ENCODE data around the gene DNAJC3. TPM values are rescaled to one million over a fixed set of nuclear protein-coding genes. Genes with fewer than 3 reads are reported as not detected.
"Not testable (repeated sequence)": the region's sequence is repeated elsewhere in the genome, so short reads cannot be mapped to it uniquely, and the experiment has no call there.

Gene DNAJC3
- polyA plus RNA-seq, 1 donor = 43.6 TPM

DNA sequence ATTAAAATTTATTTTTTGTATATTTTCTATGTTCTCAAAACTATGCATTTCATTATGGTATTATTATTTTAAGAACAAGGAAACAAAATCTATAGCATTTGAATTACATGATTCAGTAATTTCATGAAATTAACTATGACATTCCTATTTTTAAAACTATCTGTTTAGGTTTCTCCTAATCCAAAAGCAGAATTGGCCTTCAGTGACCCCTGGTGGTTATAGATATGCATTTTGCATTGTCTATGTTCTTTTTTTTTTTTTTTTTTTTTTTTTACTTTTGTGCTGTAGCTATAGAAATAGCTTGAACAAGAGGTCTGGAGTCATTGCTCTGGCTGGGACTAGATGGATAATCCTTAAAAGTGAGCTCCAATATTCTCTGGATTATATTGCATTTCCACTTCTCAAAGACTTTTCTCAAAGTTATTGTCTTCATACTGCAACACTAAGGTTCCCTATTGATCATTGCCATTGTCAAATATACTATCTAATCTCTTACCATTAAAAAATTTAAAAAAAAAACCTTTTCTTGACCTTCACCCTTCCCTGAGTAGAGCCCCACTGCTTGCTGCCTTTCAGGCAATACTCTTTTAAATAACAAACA, 15.9 kb upstream of the DNAJC3 start:
- DNase-seq = peak; percentile 21

DNA sequence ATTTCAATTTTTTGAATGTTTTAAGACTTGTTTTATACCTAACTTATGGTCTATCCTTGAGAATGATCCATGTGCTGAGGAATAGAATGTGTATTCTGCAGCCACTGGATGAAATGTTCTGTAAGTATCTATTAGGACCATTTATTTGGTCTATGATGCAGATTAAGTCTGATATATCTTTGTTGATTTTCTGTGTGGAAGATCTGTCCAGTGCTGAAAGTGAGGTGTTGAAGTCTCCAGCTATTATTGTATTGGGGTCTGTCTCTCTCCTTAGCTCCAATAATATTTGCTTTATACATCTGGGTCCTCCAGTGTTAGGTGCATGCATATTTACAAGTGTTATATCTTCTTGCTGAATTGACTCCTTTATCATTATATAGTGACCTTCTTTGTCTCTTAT, 9.7 kb upstream of the DNAJC3 start:
- not testable (repeated sequence) for DNase-seq

DNA sequence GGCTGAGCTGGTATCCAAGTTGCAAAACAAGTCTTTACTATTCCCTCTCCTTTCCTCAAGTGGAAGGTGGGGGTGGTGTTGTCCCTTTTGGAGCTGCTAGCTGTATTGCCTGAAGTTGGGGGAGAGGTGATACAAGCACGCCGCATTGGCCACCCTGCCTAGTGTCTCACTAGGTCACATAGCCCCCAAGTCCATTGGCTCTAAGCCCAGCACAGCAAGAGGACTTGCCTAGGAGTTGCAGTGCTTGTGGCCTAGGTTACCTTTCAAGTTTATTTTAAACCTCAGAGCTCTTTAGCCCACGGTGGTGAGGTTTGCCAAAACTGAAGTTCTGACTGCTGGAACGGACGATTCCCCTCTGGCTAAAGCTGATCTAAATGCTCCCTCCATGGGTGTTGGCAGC, 5.3 kb upstream of the DNAJC3 start:
- DNase-seq = no peak

DNA sequence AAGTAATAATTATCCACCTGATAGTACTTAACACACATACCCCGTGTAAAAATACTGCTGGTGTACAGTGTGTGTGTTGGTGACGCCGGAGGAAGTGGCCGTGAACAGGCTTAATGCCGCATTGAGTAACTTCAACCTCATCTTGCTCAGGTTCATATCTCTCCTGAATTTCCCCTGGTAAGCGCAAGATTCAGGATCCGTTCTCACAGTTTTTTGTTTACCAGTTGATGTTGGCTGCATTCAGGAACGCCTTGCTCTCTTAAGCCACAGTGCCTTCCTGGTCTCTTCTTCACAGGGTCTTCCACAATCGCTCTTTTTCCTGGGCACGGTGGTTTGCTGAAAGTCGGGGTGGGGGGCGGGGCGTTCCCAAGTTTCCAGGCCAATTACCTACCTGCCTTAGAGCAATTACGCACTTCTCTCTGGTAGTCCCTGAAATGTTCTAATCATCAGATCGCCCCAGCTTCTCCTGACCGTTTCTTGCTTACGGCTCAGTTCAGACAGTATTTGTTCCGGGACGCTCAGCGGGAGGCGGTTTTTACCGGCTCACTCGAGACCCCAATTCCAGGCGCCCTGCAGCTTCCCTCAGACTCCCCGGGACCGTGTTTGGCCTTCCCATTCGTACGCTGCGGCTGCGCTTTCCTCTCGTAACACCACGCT, 706 bp upstream of the DNAJC3 start:
- DNase-seq = peak; percentile 58

DNA sequence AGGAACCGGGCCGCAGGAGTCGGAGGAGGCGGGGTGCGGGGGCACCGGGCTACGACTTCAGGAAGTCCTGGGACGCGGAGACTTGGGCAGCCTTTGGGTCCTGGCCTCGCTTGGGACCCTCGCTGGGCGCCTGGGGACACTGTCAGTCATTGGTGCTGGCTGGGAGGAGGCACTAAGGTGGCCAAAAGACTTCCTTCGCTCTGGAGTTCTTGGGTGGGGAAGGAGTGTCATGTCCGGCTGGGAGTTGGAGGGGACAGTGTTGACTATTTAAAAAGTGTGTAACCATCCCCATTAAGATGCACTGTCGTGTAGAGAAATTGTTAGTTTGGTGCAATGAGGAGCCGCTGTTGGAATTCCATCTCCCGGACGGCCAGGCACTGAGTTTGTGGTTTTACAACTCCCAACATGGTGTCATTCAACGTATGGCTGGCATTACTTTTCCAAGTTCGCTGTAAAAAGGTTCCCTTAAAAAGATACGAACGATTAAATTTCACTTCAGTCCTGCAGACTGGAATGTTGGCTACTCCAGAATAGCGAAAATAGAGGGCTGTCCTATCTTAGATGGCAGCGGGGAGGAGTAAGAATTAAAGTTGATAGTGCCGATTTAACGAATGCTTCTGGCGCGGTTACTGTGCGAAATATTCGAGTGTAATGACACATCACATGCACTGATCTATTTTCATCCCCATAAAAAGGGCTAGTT, 776 bp downstream of the DNAJC3 start:
- peak; percentile 22 for DNase-seq

DNA sequence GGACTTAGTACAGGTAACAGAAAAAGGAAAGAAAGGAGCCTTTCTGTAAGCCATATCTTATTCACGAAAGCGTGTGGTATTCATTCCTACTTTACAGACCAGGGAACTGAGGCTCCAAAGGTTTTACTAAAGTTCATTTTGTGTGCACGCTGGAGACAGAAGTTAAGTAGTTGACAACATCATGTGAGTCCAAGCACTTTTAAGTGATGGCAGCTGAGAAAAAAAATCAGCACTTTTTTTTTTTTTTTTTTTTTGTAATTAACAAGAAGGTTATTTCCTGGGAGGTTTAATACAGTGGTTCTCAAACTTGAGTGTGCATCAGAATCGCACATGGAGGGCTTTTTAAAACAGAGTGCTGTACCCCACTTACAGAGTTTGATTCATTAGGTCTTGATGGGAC, 2.0 kb downstream of the DNAJC3 start:
- DNase-seq = no peak

DNA sequence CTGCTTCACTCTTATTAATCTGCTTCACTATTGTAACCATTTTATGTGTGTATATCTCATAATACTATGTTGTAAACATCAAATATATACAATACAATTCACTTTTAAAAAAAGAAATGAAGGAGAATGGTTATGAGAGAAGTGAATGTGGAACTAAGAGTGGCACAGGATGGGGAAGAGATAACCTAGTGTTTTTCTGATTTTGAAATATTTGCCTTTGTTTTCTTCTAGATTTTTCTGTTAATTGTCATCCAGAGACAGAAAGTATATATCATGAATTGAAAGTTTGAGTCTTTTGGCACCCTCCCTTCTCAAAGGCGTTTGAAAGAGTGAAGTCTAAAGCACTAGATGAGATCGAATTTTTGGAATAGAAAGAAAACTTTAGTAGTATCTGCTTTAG, 2.8 kb downstream of the DNAJC3 start:
- DNase-seq = no peak

DNA sequence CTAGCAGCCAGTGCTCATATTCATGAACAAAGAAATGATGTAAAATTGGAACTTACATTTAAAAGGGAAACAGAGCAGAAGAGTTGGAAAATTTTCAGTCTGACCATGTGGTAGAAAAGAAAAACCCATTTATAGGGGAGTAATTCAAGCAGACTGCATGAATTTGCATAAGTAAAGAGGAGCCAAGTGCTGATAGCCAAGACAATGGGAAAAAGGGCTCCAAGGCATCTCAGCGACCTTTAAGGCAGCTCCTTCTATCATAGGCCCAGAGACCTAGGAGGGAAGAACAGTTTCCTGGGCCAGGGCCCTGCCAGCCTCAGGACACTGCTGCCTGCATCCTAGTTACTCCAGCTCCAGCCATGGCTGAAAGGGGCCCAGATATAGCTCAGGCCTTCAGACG, 7.5 kb downstream of the DNAJC3 start:
- no peak for DNase-seq

DNA sequence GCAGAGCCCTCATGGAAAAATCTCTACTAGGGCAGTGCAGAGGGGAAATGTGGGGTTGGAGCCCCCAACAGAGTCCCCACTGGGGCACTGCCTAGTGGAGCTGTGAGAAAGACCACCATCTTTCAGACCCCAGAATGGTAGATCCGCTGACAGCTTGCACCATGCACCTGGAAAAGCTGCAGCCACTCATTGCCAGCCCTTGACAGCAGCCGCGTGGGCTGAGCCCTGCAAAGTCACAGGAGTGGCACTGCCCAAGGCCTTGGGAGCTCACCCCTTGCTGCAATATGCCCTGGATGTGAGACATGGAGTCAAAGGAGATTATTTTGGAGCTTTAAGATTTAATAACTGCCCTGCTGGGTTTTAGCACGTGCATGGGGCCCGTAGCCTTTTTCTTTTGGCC, 8.0 kb downstream of the DNAJC3 start:
- not testable (repeated sequence) for DNase-seq

DNA sequence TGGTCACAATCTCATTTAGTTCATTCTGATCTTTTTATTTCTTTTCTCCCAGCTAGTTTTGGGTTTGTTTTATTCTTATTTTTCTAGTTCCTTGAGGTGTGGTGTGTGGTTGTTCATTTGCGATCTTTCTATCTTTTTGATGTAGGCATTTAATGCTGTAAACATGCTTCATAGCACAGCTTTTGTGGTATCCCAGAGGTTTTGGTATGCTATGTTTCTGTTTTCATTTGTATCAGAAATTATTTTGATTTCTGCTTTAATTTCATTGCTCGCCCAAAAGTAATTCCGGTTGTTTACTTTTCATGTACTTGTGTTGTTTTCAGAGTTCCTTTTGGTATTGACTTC, 12.6 kb downstream of the DNAJC3 start:
- DNase-seq = no peak

DNA sequence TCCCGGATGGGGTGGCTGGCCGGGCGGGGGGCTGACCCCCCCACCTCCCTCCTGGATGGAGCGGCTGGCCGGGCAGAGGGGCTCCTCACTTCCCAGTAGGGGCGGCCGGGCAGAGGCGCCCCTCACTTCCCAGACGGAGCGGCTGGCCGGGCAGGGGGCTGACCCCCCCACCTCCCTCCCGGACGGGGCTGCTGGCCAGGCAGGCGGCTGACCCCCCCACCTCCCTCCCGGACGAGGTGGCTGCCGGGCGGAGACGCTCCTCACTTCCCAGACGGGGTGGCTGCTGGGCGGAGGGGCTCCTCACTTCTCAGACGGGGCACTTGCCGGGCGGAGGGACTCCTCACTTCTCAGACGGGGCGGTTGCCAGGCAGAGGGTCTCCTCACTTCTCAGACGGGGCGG, 14.0 kb downstream of the DNAJC3 start:
- not testable (repeated sequence) for DNase-seq

DNA sequence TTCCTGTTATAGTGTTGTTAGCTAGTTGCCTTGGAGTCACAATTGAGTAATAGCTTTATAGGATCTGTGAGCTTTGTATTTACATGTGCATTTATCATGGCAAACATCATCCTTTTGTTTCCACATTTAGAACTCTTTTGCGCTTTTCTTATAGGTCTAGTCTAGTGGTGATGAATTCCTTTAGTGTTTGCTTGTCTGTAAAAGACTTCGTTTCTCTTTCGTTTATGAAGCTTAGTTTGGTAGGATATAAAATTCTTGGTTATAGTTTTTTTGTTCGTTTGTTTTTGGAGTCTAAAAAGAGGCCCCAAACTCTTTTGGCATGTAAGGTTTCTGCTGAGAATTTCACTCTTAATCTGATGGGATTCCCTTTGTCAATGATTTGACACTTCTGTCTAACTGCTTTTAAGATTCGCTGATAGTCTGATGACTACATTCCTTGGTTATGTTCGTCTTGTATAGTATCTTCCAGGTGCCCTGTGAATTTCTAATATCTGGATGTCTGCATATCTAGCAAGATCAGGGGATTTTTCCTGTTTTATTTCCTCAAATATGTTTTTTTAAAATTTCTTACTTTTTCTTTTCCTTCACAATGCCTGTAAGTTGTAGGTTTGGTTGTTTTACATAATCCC, 20.2 kb downstream of the DNAJC3 start:
- DNase-seq = no peak

DNA sequence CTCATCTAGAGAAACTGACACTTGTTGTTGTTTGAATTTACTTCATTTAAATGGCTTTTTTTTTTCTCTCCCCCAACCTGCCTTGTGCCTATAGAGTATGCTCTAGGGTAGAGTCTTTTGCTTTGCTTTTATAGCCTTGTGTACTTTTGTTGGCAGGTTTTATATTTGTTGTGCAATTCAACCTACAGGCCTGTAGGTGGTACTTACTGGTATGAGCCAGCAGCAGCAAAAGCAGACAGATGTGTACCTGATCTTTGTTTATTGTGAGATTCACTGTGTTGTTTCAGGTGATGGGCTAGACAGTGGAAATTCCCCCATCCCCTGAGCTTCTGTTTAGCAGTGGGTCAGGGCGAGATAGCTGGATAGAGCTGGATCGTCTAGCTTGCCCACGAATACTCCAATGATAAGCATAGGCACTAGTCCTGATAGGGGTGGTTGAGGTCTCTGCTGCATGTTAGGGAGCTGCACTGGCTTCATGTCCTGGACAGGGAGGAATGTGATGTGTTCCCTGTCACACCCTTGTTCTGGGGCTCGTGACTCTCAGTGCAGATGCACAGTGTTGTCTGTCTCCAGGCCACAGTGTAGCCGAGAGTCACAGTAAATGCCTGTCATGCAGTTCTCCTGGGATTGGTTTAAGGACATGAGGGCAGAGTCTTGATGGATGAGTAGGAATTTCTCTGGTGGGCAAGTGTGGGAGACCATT, 21.3 kb downstream of the DNAJC3 start:
- no peak for DNase-seq

DNA sequence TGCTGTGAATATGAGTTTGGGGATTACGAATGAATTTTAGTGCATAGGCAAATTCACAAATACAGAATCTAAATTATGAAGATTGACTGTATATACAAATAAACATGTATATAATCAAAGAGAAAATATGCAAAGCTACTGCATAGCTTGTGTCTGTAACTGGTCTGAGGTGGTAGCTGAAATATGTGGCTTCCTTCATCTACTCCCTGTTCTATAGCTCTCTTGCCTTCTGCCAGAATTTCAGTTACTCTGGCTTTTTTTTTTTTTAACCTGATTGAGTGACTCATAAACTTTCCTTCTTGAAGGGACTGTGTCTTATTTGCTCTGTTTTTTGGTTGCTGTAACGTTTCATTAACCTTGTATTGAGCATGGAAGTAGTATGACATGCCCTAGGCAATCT, 26.6 kb downstream of the DNAJC3 start:
- DNase-seq = no peak

DNA sequence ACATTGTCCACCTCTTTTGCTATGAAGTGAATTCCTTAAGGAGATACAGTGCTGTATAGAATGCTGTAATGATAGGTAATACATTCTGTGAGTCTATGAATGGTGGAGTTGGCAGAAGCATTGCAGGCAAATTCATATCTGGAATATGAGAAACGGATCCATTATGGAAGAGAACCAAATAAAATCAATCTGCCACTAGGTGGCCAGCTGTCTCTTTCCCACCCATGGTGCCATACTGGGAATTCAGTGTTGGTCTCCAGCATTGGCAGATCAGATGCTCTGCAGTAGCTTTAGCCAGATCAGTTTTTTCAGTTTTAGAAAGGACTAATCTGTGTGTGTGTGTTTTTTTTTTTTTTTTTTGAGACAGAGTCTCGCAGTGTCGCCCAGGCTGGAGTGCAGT, 27.6 kb downstream of the DNAJC3 start:
- DNase-seq = no peak

DNA sequence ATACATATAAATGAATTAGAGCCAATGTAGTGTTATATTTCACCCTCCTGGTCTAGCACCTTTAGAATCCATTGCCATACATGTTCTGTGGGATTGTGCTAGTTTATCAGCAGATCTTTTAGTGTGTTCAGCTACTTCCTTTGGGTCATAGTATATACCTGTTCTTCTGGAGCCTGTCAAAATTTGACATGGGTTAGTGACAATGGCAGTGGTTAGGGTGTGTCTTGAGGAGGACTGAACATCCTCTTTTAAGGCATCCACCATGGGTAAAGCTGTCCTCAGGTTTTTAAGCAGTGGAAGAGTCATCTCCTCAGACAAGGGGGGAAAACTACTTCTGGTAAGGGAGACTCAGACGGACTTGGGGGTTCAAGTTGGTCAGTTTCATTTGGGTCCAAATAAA, 29.4 kb downstream of the DNAJC3 start:
- no peak for DNase-seq

DNA sequence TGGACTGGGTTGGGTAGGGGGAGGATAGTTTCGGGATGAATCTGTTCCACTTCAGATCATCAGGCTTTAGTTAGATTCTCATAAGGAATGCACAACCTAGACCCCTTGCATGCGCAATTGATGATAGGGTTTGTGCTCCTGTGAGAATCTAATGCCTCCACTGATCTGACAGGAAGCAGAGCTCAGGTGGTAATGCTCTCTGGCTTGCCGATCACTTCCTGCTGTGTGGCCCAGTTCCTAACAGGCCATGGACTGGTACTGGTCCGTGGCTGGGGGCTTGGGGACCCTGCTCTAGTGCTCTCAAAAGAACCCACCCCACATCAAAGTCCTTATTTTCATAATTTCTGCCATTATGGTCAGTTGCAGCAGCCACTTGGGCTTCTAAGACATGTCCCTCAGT, 30.1 kb downstream of the DNAJC3 start:
- no peak for DNase-seq

DNA sequence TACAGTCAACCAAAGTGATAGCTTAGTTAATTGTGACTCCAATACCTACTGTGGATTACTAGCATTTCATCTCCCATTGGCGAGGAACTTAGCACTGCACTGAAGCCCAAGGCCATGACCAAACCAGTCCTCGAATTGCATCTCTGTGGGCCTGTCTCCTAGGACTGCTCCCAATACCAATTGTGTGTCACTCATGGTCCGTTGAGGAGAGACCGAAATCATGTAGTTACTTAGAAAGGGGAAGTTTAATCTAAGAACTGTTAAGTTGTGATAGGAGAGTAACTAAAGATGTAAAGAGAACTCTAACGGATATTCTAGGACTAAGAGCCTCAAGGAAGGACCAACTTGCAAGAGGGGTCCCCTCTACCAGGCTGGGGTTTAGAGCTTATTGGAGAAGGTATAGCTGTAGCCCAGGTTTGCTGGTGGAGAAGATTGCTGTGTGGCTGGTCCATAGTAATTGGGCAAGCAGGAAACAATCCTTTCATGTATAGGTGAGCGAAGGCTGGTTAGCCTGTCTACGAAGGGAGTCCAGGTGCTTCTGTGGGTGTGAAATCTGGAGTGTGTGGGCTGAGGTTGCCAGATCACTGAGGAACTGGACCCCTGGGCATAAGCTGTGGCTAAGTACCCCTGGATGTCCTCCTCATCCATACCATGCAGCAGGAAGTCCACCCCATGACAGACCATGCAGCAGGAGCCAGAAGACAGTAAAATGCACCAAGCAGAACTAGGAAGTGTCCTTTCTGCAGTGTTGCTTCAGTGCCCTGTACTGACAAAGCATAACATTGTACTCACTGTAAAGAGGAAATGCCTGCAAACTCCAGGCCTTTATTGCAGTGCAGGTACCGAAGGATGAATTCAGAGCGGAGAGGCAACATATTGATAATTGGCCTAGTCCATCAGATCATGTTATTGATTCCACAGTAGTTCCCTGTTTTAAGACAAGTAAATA, 30.8 kb downstream of the DNAJC3 start:
- no peak for DNase-seq

DNA sequence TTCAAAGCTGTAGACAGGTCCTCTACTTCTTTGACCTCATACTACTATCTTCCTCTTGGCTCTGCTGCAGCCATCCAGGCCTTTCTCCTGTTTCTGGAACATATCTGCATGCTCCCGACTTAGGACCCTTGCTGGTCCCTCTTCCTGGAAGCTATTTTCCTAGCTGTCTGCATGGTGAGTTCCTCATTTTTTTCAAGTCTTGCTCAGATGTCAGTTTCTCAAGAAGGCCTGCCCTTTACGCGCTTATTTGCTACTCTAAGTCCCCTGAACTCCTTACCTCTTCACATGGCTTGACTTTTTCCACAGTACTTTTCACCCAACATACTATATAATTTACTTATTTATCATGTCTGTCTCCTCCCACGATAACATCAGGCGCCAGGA, 31.4 kb downstream of the DNAJC3 start:
- no peak for DNase-seq

DNA sequence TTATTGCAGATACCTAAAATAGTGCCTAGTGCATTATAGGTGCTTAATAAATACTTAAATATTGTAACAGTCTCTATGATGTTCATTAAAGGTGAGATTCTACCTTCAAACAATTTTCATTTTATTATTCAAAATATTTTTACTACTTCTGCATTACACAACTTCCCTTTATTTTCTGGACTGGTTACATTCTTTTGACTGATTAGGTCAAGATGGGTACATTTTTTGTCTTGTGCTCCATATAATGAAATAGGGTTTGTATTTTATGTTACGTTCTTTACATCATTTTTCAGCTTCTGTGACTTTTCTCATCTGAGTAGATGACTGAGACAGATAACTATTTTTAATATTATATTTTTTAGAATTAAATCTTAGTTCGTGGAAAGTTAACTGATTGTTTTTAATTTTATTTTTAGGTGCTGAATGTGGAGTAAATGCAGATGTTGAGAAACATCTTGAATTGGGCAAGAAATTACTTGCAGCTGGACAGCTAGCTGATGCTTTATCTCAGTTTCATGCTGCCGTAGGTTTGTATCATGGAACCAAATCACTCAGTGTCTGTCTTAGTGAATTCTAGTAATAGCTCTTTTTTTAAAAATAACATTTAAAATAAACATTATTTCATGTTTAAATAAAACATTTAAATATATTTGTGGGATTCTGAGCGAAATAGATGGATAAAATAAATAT, 32.0 kb downstream of the DNAJC3 start:
- DNase-seq = no peak

DNA sequence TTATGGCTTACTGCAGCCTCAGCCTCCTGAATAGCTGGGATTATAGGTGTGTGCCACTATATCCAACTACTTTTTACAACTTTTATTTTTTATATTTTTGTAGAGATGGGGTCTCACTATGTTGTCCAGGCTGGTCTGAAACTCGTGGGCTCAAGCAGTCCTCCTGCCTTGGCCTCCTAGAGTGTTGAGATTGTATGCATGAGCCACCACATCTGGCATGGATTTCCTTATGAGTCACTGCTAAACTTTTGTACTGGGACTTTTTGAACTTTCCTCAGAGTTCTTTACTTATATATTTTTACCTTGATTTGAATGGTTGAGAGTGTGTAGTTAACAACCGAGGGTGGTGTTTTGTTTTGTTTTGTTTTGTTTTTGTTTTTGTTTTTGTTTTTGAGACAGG, 33.4 kb downstream of the DNAJC3 start:
- no peak for DNase-seq

Measured in left kidney (tissue), 2 donors.